ENCODE data around the gene PBRM1. TPM values are rescaled to one million over a fixed set of nuclear protein-coding genes. Genes with fewer than 3 reads are reported as not detected.
"Not testable (repeated sequence)": the region's sequence is repeated elsewhere in the genome, so short reads cannot be mapped to it uniquely, and the experiment has no call there.

Gene PBRM1
- total RNA-seq, 1 donor from 2014 or later, result 116 TPM

GRCh38 chr3:52679199-52679538, 6.5 kb downstream of the PBRM1 start:
- H3K9me3 Mint-ChIP-seq, result no peaks in the 10 kb centered on the region
- Histone ChIP-seq H3K27ac (no peak overlapping the region), H3K79me2 (ENCODE audit: low read depth) (peaks cover 69% of the 10 kb centered on the region), H3K4me1 (peaks cover 2% of the 10 kb centered on the region), H2AFZ (replicated peaks) (no peak overlapping the region), H3K4me3 (no peak overlapping the region), H3K36me3 (peaks cover 19% of the 10 kb centered on the region), H3K9me3 (ENCODE audit: low read depth) (no peaks in the 10 kb centered on the region), H3K4me2 (no peak overlapping the region), H3F3A (ENCODE audit: low read depth) (peaks cover 4% of the 10 kb centered on the region), H3K27me3 (no peaks in the 10 kb centered on the region), H3K9ac (no peak overlapping the region), H4K20me1 (ENCODE audit: low read depth) (peaks cover 9% of the 10 kb centered on the region)
- TF ChIP-seq EZH2 (IDR thresholded peaks at IDR 0.05), result no peak
- no peak for TF ChIP-seq EZH2phosphoT487 (IDR thresholded peaks at IDR 0.05)
- no peak for TF ChIP-seq CTCF (IDR thresholded peaks at IDR 0.05)
- H3K27ac Mint-ChIP-seq, result no peak overlapping the region
- H3K4me3 Mint-ChIP-seq, result no peak overlapping the region
- H3K36me3 Mint-ChIP-seq, result peaks cover 33% of the 10 kb centered on the region
- H3K4me1 Mint-ChIP-seq, result peaks cover 12% of the 10 kb centered on the region
- H3K27me3 Mint-ChIP-seq (ENCODE audit: insufficient read depth, low read depth), result no peaks in the 10 kb centered on the region
- DNase-seq (ENCODE audit: low spot score), result no peak

GRCh38 chr3:52678265-52679198, 7.2 kb downstream of the PBRM1 start:
- Mint-ChIP-seq H3K36me3 (peaks cover 33% of the 10 kb centered on the region), H3K27me3 (ENCODE audit: insufficient read depth, low read depth) (no peaks in the 10 kb centered on the region), H3K27ac (peak overlapping the region; percentile 80), H3K4me3 (no peak overlapping the region), H3K4me1 (peaks cover 11% of the 10 kb centered on the region), H3K9me3 (no peaks in the 10 kb centered on the region)
- peaks cover 4% of the 10 kb centered on the region for H3F3A ChIP-seq (ENCODE audit: low read depth)
- peaks cover 9% of the 10 kb centered on the region for H4K20me1 ChIP-seq (ENCODE audit: low read depth)
- no peaks in the 10 kb centered on the region for H3K27me3 ChIP-seq
- no peak for TF ChIP-seq CTCF (IDR thresholded peaks at IDR 0.05)
- no peak for TF ChIP-seq EZH2phosphoT487 (IDR thresholded peaks at IDR 0.05)
- no peak for TF ChIP-seq EZH2 (IDR thresholded peaks at IDR 0.05)
- H3K36me3 ChIP-seq, result peaks cover 19% of the 10 kb centered on the region
- no peak overlapping the region for H3K4me3 ChIP-seq
- H2AFZ ChIP-seq (replicated peaks), result no peak overlapping the region
- H3K9ac ChIP-seq, result no peak overlapping the region
- no peak overlapping the region for H3K27ac ChIP-seq
- no peak overlapping the region for H3K4me2 ChIP-seq
- H3K4me1 ChIP-seq, result no peaks in the 10 kb centered on the region
- peaks cover 69% of the 10 kb centered on the region for H3K79me2 ChIP-seq (ENCODE audit: low read depth)
- no peak for DNase-seq (ENCODE audit: low spot score)
- no peaks in the 10 kb centered on the region for H3K9me3 ChIP-seq (ENCODE audit: low read depth)

GRCh38 chr3:52676201-52676600, 9.5 kb downstream of the PBRM1 start:
- H3K36me3 ChIP-seq, result peaks cover 19% of the 10 kb centered on the region
- H3K79me2 ChIP-seq (ENCODE audit: low read depth), result peaks cover 66% of the 10 kb centered on the region
- not testable (repeated sequence) for H3K27ac Mint-ChIP-seq; H3K9ac ChIP-seq; H3K27ac ChIP-seq; DNase-seq (ENCODE audit: low spot score); H3F3A ChIP-seq (ENCODE audit: low read depth); H3K27me3 ChIP-seq; H2AFZ ChIP-seq (replicated peaks); H3K9me3 Mint-ChIP-seq; H3K9me3 ChIP-seq (ENCODE audit: low read depth); H3K27me3 Mint-ChIP-seq (ENCODE audit: insufficient read depth, low read depth); H4K20me1 ChIP-seq (ENCODE audit: low read depth); H3K4me2 ChIP-seq; H3K4me3 ChIP-seq; H3K4me1 ChIP-seq; H3K4me3 Mint-ChIP-seq; H3K4me1 Mint-ChIP-seq
- H3K36me3 Mint-ChIP-seq, result peaks cover 40% of the 10 kb centered on the region

- Mint-ChIP-seq H3K27ac (no peak overlapping the region), H3K4me1 (no peaks in the 10 kb centered on the region), H3K9me3 (no peaks in the 10 kb centered on the region), H3K4me3 (no peak overlapping the region), H3K27me3 (ENCODE audit: insufficient read depth, low read depth) (no peaks in the 10 kb centered on the region), H3K36me3 (peaks cover 30% of the 10 kb centered on the region)
- peaks cover 4% of the 10 kb centered on the region for H4K20me1 ChIP-seq (ENCODE audit: low read depth)
- H3K9me3 ChIP-seq (ENCODE audit: low read depth), result no peaks in the 10 kb centered on the region
- no peak for DNase-seq (ENCODE audit: low spot score)
- H3K36me3 ChIP-seq, result peaks cover 6% of the 10 kb centered on the region
- TF ChIP-seq EZH2phosphoT487 (IDR thresholded peaks at IDR 0.05) (no peak), EZH2 (IDR thresholded peaks at IDR 0.05) (no peak), CTCF (IDR thresholded peaks at IDR 0.05) (no peak)
- no peak overlapping the region for H3K4me3 ChIP-seq
- H3K4me1 ChIP-seq, result no peaks in the 10 kb centered on the region
- H3K79me2 ChIP-seq (ENCODE audit: low read depth), result peaks cover 57% of the 10 kb centered on the region
- H3K9ac ChIP-seq, result no peak overlapping the region
- H3K27ac ChIP-seq, result no peak overlapping the region
- no peaks in the 10 kb centered on the region for H3K27me3 ChIP-seq
- H2AFZ ChIP-seq (replicated peaks), result no peak overlapping the region
- H3F3A ChIP-seq (ENCODE audit: low read depth), result peaks cover 4% of the 10 kb centered on the region
- H3K4me2 ChIP-seq, result no peak overlapping the region
Measured at GRCh38 chr3:52671676-52672075, 14.0 kb downstream of the PBRM1 start.

Data from neural progenitor cell (in vitro differentiated cells).